ENCODE results near the gene MARCOL. TPM values are rescaled to one million over a fixed set of nuclear protein-coding genes. Genes with fewer than 3 reads are reported as not detected.

The MARCOL gene
- polyA plus RNA-seq (2013, experiment 1 of 2; ENCODE audit: insufficient read length): not detected
- not detected for polyA plus RNA-seq (2013, experiment 2 of 2; ENCODE audit: insufficient read length)

- no peak for DNase-seq
Observed at GRCh38 chr5:148238418-148238794, at the start of gene MARCOL. Gene MARCOL, plus strand, starts transcription at chr5:148238525. Its CDS starts 73 bp downstream, at chr5:148238598.

GRCh38 chr5:148191010-148191409 lies 47.3 kb upstream of the MARCOL start:
- no peak for DNase-seq

GRCh38 chr5:148193202-148193601 lies 45.1 kb upstream of the MARCOL start:
- DNase-seq: no peak

- no peak for DNase-seq
Observed at GRCh38 chr5:148201151-148201550, 37.2 kb upstream of the MARCOL start.

- DNase-seq: no peak
Observed at GRCh38 chr5:148202531-148203203, 35.7 kb upstream of the MARCOL start, which contains the start of gene SPINK6. Gene SPINK6, plus strand, starts transcription at chr5:148203042. Its CDS starts 55 bp downstream, at chr5:148203097.

- DNase-seq: no peak
Observed at GRCh38 chr5:148205044-148205806, 33.1 kb upstream of the MARCOL start.

- DNase-seq: no peak
Observed at GRCh38 chr5:148205865-148206264, 32.5 kb upstream of the MARCOL start.

GRCh38 chr5:148206620-148207019 lies 31.7 kb upstream of the MARCOL start:
- no peak for DNase-seq

- DNase-seq: no peak
Observed at GRCh38 chr5:148208226-148208625, 30.1 kb upstream of the MARCOL start.

GRCh38 chr5:148209151-148209770 lies 29.1 kb upstream of the MARCOL start:
- no peak for DNase-seq

- no peak for DNase-seq
Observed at GRCh38 chr5:148214665-148215185, 23.6 kb upstream of the MARCOL start.

GRCh38 chr5:148221508-148221907 lies 16.8 kb upstream of the MARCOL start:
- DNase-seq: no peak

GRCh38 chr5:148224117-148224742 lies 14.1 kb upstream of the MARCOL start:
- DNase-seq: no peak

GRCh38 chr5:148228392-148228984 lies 9.8 kb upstream of the MARCOL start:
- DNase-seq: no peak

- no peak for DNase-seq
Observed at GRCh38 chr5:148229840-148230239, 8.5 kb upstream of the MARCOL start.

GRCh38 chr5:148230240-148230639 lies 8.1 kb upstream of the MARCOL start:
- no peak for DNase-seq

GRCh38 chr5:148237785-148238417 lies 424 bp upstream of the MARCOL start:
- no peak for DNase-seq

- no peak for DNase-seq
Observed at GRCh38 chr5:148248894-148249293, 10.6 kb downstream of the MARCOL start.

- no peak for DNase-seq
Observed at GRCh38 chr5:148255456-148255855, 17.1 kb downstream of the MARCOL start.

GRCh38 chr5:148259288-148259687 lies 21.0 kb downstream of the MARCOL start:
- DNase-seq: no peak

GRCh38 chr5:148261221-148261620 lies 22.9 kb downstream of the MARCOL start:
- no peak for DNase-seq

- DNase-seq: no peak
Observed at GRCh38 chr5:148267962-148268361, 29.6 kb downstream of the MARCOL start.

Data from fibroblast of skin of scalp (primary cell).